Prostate gland (tissue), 2 donors: ENCODE data around the gene PAPOLA.

Experiments used
- CTCF ChIP-seq, 4 experiments: fragments of 200-600 bp in 2 of 4; fragments of 450-650 bp in 2 of 4; sonication (generic) in 2 of 4; IDR thresholded peaks; 1 replicate in 3 of 4; 2 replicates in 1 of 4; pipeline ENCODE4 v1.5.1; 2016 to 2019; ENCODE audit warnings: antibody characterized with exemption in 4 of 4, mild to moderate bottlenecking in 2 of 4, moderate library complexity in 2 of 4
- POLR2A ChIP-seq: fragments of 450-650 bp; IDR thresholded peaks from one replicate; pipeline ENCODE4 v1.6.1; 2016; ENCODE audit warnings: antibody characterized with exemption, mild to moderate bottlenecking
- POLR2AphosphoS5 ChIP-seq: sonication (generic); formaldehyde crosslinking; IDR thresholded peaks from one replicate; pipeline ENCODE4 v1.6.1; 2017; ENCODE audit warnings: antibody characterized with exemption

GRCh38 chr14:96466918-96467317 lies 35.3 kb upstream of the PAPOLA start:
- TF ChIP-seq CTCF (IDR thresholded peaks at IDR 0.05) (no peak), POLR2A (no peak), POLR2AphosphoS5 (no peak)
